ENCODE data around the gene FNTB.

Gene FNTB

DNA sequence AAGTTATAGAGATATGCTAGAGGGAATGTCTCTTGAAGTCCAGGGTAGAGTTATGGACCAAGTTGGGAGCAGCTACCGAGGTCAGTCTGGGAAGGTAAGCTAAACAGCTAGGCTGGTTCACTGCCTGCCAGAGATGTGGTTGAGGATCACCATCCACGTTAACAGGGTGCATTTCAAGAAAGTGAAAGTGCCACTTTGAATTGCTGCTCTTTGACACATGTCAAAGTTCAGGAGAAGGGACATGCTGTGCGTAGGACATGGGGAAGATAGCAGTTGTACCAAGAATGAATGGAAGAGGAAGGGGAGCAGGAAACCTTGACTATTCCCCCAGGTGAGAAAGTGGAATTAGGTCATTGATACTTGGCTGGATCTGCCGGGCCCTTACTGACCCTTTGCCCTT is 66.1 kb downstream of the FNTB start:
- TF ChIP-seq, protein P1, sequence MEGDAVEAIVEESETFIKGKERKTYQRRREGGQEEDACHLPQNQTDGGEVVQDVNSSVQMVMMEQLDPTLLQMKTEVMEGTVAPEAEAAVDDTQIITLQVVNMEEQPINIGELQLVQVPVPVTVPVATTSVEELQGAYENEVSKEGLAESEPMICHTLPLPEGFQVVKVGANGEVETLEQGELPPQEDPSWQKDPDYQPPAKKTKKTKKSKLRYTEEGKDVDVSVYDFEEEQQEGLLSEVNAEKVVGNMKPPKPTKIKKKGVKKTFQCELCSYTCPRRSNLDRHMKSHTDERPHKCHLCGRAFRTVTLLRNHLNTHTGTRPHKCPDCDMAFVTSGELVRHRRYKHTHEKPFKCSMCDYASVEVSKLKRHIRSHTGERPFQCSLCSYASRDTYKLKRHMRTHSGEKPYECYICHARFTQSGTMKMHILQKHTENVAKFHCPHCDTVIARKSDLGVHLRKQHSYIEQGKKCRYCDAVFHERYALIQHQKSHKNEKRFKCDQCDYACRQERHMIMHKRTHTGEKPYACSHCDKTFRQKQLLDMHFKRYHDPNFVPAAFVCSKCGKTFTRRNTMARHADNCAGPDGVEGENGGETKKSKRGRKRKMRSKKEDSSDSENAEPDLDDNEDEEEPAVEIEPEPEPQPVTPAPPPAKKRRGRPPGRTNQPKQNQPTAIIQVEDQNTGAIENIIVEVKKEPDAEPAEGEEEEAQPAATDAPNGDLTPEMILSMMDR (IDR thresholded peaks at IDR 0.05; ENCODE audit: low read depth, low read length), result no peak
- H3K4me3 ChIP-seq (replicated peaks in 1 of 2; ENCODE audit: low read depth in 2 of 2, low read length in 2 of 2), result no peak overlapping the region

DNA sequence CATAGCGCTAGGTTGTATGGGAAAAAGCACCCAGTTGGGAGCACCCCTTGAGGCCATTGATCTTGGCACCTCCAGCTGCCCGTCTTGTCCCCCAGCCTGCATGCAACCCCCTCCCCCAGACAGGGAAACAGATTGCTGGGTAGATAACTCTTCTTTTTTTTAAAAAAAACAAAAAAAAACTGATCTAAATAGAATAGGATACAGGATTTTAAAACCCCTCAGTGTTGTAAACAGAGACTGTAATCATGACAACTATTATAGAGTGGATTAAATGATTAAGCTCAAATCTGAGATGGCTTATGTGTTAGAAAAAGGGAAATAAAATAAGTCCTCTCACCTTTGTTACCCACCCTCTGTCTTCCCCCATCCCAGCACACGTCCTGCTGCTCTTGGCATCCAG is 66.8 kb downstream of the FNTB start:
- TF ChIP-seq, protein P1 (IDR thresholded peaks at IDR 0.05; ENCODE audit: low read depth, low read length), result no peak
- no peak overlapping the region for H3K4me3 ChIP-seq (replicated peaks in 1 of 2; ENCODE audit: low read depth in 2 of 2, low read length in 2 of 2)
- no peak for DNase-seq (ENCODE audit: low read depth in 2 of 2)

More for the DNA sequence above, 66.1 kb downstream of the FNTB start:
- DNase-seq (ENCODE audit: low read depth in 2 of 2), result no peak

DNA sequence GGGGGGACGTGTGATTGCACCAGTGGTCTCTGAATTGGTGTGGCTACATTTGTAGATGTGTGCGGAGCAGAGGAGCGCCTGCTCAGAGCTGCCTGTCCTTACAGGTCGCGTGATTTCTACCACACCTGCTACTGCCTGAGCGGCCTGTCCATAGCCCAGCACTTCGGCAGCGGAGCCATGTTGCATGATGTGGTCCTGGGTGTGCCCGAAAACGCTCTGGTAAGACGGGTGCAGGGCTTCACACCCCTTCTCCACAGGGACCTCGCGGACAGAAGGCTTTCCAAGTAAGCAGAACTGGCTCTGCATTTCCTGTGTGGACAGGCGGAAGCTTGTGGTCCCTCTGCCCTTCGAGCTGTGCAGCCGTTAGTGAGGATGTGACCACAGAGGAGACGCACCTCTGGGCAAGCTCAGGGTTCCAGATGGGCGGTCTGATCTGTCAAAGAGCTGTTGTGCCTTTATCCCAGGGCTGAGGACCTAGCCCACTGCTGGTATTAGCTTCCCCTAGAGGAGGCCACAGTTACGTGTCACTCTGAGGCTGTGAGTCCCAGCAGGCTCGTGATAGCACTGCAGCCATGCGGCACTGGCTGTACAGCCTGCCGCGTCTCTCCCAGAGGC is 67.9 kb downstream of the FNTB start:
- no peak for DNase-seq (ENCODE audit: low read depth in 2 of 2)
- no peak overlapping the region for H3K4me3 ChIP-seq (replicated peaks in 1 of 2; ENCODE audit: low read depth in 2 of 2, low read length in 2 of 2)
- TF ChIP-seq, protein P1 (IDR thresholded peaks at IDR 0.05; ENCODE audit: low read depth, low read length), result no peak

DNA sequence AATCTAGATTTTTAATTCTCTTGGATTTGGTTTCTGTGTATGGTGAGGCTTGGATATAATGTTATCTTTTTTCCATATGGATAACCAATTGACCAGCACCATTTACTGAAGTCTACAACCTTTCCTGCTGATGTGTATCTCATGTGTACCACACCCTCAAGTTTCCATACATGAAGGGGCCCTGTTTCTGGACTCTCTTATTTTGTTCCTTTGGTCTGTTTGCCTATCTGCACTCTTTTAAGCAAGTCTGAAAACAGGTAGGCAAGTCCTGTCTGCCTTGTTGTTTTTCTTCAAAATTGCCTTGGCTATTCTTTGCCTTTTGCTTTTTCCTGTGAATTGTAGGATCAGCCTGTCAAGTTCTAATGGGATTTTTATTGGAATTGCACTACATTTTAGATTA is 71.0 kb downstream of the FNTB start:
- TF ChIP-seq, protein P1 (IDR thresholded peaks at IDR 0.05; ENCODE audit: low read depth, low read length), result no peak
- DNase-seq (ENCODE audit: low read depth in 2 of 2), result no peak
- no peak overlapping the region for H3K4me3 ChIP-seq (replicated peaks in 1 of 2; ENCODE audit: low read depth in 2 of 2, low read length in 2 of 2)

DNA sequence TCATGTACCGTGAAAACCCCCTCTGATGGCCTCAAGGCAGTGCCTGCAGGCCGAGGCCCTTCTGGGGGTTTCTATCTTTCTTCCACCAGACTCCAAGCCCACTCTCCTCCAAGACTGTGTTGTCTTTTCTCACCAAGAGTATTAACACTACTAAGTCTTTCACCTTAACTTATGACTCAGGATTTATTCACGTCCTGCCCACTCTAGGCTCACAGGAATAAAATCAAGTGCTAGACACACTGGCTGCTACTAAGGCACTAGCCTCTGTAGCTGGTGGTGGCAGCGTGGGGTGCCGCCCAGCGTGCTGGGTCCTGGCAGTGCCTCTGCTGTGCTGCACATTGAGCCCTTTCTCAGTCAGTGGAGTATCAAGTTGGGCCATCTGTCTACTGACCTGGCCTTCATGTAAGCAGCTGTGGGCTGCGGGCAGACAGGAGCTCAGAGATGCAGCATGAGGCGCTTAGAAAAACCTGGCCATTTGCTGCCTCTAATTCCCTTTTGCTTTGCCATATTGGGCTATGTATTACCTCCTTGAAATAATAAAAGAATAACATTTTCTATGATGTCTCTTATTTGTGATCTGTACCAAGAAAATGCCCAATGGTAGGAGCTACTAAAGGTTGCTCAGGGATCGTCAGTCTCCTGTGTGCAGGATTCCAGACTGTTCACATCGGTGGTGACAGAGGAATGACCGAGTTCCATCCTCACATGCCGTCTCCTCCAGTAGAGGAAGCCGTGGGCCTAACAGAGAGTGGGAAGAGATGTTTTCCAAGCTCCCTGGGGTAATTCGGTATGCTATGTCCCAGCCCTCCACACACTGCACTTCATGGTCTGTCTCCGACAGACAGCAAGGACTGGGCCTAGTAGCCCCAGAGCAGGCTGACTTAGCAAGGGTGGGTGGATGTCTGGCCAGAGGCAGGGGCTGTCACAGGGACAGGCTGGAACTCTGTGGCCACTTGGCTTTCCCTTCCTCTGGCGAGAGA is 75.7 kb downstream of the FNTB start:
- TF ChIP-seq, protein P1 (IDR thresholded peaks at IDR 0.05; ENCODE audit: low read depth, low read length), result no peak
- H3K4me3 ChIP-seq (replicated peaks in 1 of 2; ENCODE audit: low read depth in 2 of 2, low read length in 2 of 2), result no peak overlapping the region
- DNase-seq (ENCODE audit: low read depth in 2 of 2), result peak in 1 of 2 donors; percentile 21

DNA sequence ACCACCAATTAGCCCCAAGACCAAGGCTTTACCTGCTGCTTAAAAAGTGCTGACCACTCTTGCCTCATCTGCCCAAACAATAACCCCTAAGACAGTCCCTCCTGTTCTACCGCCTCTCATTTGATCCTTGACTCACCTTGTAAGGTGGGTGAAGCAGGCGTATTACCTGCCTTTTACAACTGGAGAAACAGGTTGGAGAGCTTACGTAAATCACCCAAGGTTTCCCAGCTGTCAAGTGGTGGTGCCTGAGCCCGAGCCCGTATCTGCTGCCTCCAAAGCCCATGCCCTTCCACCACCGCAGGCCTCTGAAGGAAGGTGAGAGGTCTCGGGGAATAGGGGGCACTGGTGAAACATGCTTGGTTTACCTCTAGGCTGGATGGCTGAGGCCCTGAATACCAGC is 79.0 kb downstream of the FNTB start:
- DNase-seq (ENCODE audit: low read depth in 2 of 2), result no peak
- TF ChIP-seq, protein P1 (IDR thresholded peaks at IDR 0.05; ENCODE audit: low read depth, low read length), result no peak
- H3K4me3 ChIP-seq (replicated peaks in 1 of 2; ENCODE audit: low read depth in 2 of 2, low read length in 2 of 2), result no peak overlapping the region
